ENCODE data around the gene ARNT2. TPM values are rescaled to one million over a fixed set of nuclear protein-coding genes. Genes with fewer than 3 reads are reported as not detected.

Gene ARNT2
- polyA plus RNA-seq, 1 of the 3 experiments (the other 2 are of a cell fraction), result 17.0 TPM

- Histone ChIP-seq H2AFZ (ENCODE audit: low read depth) (no peak overlapping the region), H3K9me2 (no peaks in the 10 kb centered on the region), H3K79me2 (ENCODE audit: insufficient read depth) (no peaks in the 10 kb centered on the region), H3K4me3 (ENCODE audit: low read depth in 2 of 2, low read length in 1 of 2) (no peak overlapping the region), H3F3A (replicated peaks; ENCODE audit: insufficient read depth) (no peaks in the 10 kb centered on the region), H4K20me1 (ENCODE audit: insufficient read depth) (no peaks in the 10 kb centered on the region), H3K27me3 (ENCODE audit: insufficient read depth) (no peaks in the 10 kb centered on the region), H3K9ac (no peak overlapping the region), H3K4me1 (ENCODE audit: control insufficient read depth in 1 of 2, insufficient read depth in 2 of 2, low read depth in 1 of 2, low read length in 1 of 2) (no peaks in the 10 kb centered on the region; a peak in 1 of 4 replicates), H3K4me2 (no peak overlapping the region), H3K36me3 (replicated peaks in 1 of 2; ENCODE audit: control insufficient read depth in 1 of 2, insufficient read depth in 2 of 2, low read length in 1 of 2) (peaks cover 0 to 33% of the 10 kb centered on the region in 2 experiments), H3K27ac (ENCODE audit: low read depth in 2 of 2, low read length in 1 of 2) (no peak overlapping the region), H3K9me3 (no peaks in the 10 kb centered on the region)
- DNase-seq, result no peak
- TF ChIP-seq FOXJ3 (CRISPR knock-in tag; IDR thresholded peaks at IDR 0.05) (no peak), RXRA (IDR thresholded peaks at IDR 0.05; ENCODE audit: borderline replicate concordance, low read depth) (no peak)
- ChIA-PET CTCF (interaction anchor here (1.2 to 4.3 kb wide), 2 partner anchors 15 to 194 kb away, joined by 9 to 25 read pairs; no protein-coding TSS in a partner anchor), POLR2A (no interaction called here)
- 86% methylated on average over 7 of the region's 7 CpGs for WGBS (ENCODE audit: low lambda C conversion rate)
Observed at GRCh38 chr15:80581976-80582375, 177.8 kb downstream of the ARNT2 start.

GRCh38 chr15:80582816-80583423 lies 178.7 kb downstream of the ARNT2 start:
- no peaks in the 10 kb centered on the region for H3K9me3 ChIP-seq
- no peaks in the 10 kb centered on the region for H3K27me3 ChIP-seq (ENCODE audit: insufficient read depth)
- no peak overlapping the region for H3K4me2 ChIP-seq
- no peaks in the 10 kb centered on the region for H3K9me2 ChIP-seq
- TF ChIP-seq JUND (IDR thresholded peaks at IDR 0.05) (no peak), TAF1 (IDR thresholded peaks at IDR 0.05; ENCODE audit: borderline replicate concordance, low read depth, low read length) (no peak), USF2 (IDR thresholded peaks at IDR 0.05; ENCODE audit: borderline replicate concordance, low read depth, low read length) (no peak), SIN3A (IDR thresholded peaks at IDR 0.05; ENCODE audit: borderline replicate concordance, low read depth, low read length) (no peak), FOXM1 (IDR thresholded peaks at IDR 0.05; ENCODE audit: low read depth) (no peak), ZBTB33 (IDR thresholded peaks at IDR 0.05; ENCODE audit: borderline replicate concordance, low read depth) (no peak), CTCF (IDR thresholded peaks at IDR 0.05) (no peak), REST (IDR thresholded peaks at IDR 0.05; ENCODE audit: low read depth, low read length) (no peak)
- DNase-seq, result no peak
- H2AFZ ChIP-seq (ENCODE audit: low read depth), result no peak overlapping the region
- ChIA-PET POLR2A (no interaction called here), CTCF (interaction anchor here (1.8 kb wide), 1 partner anchor 15 kb away, joined by 5 read pairs; no protein-coding TSS in a partner anchor)
- H3K27ac ChIP-seq (ENCODE audit: low read depth in 2 of 2, low read length in 1 of 2), result no peak overlapping the region
- no peaks in the 10 kb centered on the region for H4K20me1 ChIP-seq (ENCODE audit: insufficient read depth)
- 97% methylated on average over 9 of the region's 15 CpGs for WGBS (ENCODE audit: low lambda C conversion rate)
- no peak overlapping the region for H3K9ac ChIP-seq
- H3K79me2 ChIP-seq (ENCODE audit: insufficient read depth), result no peaks in the 10 kb centered on the region
- peaks cover 0 to 26% of the 10 kb centered on the region in 2 experiments for H3K36me3 ChIP-seq (replicated peaks in 1 of 2; ENCODE audit: control insufficient read depth in 1 of 2, insufficient read depth in 2 of 2, low read length in 1 of 2)
- no peaks in the 10 kb centered on the region; a peak in 2 of 4 replicates for H3K4me1 ChIP-seq (ENCODE audit: control insufficient read depth in 1 of 2, insufficient read depth in 2 of 2, low read depth in 1 of 2, low read length in 1 of 2)
- H3F3A ChIP-seq (replicated peaks; ENCODE audit: insufficient read depth), result no peaks in the 10 kb centered on the region
- no peak overlapping the region for H3K4me3 ChIP-seq (ENCODE audit: low read depth in 2 of 2, low read length in 1 of 2)
